SK-N-SH (cell line): ENCODE data around the gene BDKRB1. TPM values are rescaled to one million over a fixed set of nuclear protein-coding genes. Genes with fewer than 3 reads are reported as not detected.

Experiments used
- CTCF ChIA-PET: fragments of 300-600, 350-600 bp; formaldehyde crosslinking; extraction: SDS; loops from one replicate; lab custom pipeline; 2021; lab: Yijun Ruan, JAX
- POLR2A ChIA-PET: fragments of 350-600 bp; sonication (Branson Sonifier 250); formaldehyde crosslinking; extraction: SDS; loops from one replicate; lab custom pipeline; 2020; ENCODE audit warnings: antibody characterized with exemption, inconsistent platforms; lab: Yijun Ruan, JAX
- DNase-seq: peaks from one replicate; pipeline ENCODE4 v3.0.0; 2012
- H2AFZ ChIP-seq: fragments of 200-600 bp; sonication (generic); 2 replicates; pipeline ENCODE4 v1.8.1; 2016; ENCODE audit warnings: antibody characterized with exemption, mild to moderate bottlenecking, low read depth
- H3F3A ChIP-seq: fragments of 200-600 bp; sonication (generic); replicated peaks from 2 replicates; pipeline ENCODE3; 2016; ENCODE audit warnings: antibody characterized with exemption, mild to moderate bottlenecking; ENCODE audit not compliant: insufficient read depth
- H3K27ac ChIP-seq, 2 experiments: fragments of 200-500 bp in 1 of 2; fragments of 200-600 bp in 1 of 2; sonication (Bioruptor generic) in 1 of 2; sonication (generic), shearing (Covaris generic) in 1 of 2; 2 replicates each; pipeline versions ENCODE4 v1.5.1 to v1.6.1; 2014 to 2016; ENCODE audit warnings: low read depth in 2 of 2, inconsistent platforms in 1 of 2, low read length in 1 of 2, mild to moderate bottlenecking in 1 of 2, mixed read lengths in 1 of 2
- H3K27me3 ChIP-seq: fragments of 200-600 bp; sonication (generic), shearing (Covaris generic); 2 replicates; pipeline ENCODE4 v1.6.1; 2016; ENCODE audit warnings: mixed run types; ENCODE audit not compliant: insufficient read depth
- H3K36me3 ChIP-seq, 2 experiments: fragments of 200-500 bp in 1 of 2; fragments of 200-600 bp in 1 of 2; sonication (Bioruptor generic) in 1 of 2; sonication (generic) in 1 of 2; replicated peaks in 1 of 2; 2 replicates each; pipeline versions ENCODE3 to v1.5.1; 2014 to 2016; ENCODE audit warnings: low read length in 1 of 2, mild to moderate bottlenecking in 1 of 2; ENCODE audit not compliant: insufficient read depth in 2 of 2, control insufficient read depth in 1 of 2
- H3K4me1 ChIP-seq, 2 experiments: fragments of 200-500 bp in 1 of 2; fragments of 200-600 bp in 1 of 2; sonication (Bioruptor generic) in 1 of 2; sonication (generic), shearing (Covaris generic) in 1 of 2; 2 replicates each; pipeline versions ENCODE4 v1.5.1 to v1.6.1; 2014 to 2016; ENCODE audit warnings: low read depth in 1 of 2, low read length in 1 of 2, mixed run types in 1 of 2; ENCODE audit not compliant: insufficient read depth in 2 of 2, control insufficient read depth in 1 of 2
- H3K4me2 ChIP-seq: fragments of 200-600 bp; sonication (generic), shearing (Covaris generic); 2 replicates; pipeline ENCODE4 v1.6.1; 2017; ENCODE audit warnings: mixed run types
- H3K4me3 ChIP-seq, 2 experiments: fragments of 200-500 bp in 1 of 2; fragments of 200-600 bp in 1 of 2; sonication (Bioruptor generic) in 1 of 2; sonication (generic), shearing (Covaris generic) in 1 of 2; 2 replicates each; pipeline versions ENCODE4 v1.5.1 to v1.8.1; 2014 to 2016; ENCODE audit warnings: low read depth in 2 of 2, inconsistent platforms in 1 of 2, low read length in 1 of 2, mild to moderate bottlenecking in 1 of 2, mixed read lengths in 1 of 2, moderate library complexity in 1 of 2
- H3K79me2 ChIP-seq: fragments of 200-600 bp; sonication (generic); 2 replicates; pipeline ENCODE4 v1.8.1; 2017; ENCODE audit warnings: mild to moderate bottlenecking; ENCODE audit not compliant: insufficient read depth
- H3K9ac ChIP-seq: fragments of 200-600 bp; sonication (generic); 2 replicates; pipeline ENCODE4 v1.6.1; 2017; ENCODE audit warnings: mixed run types
- H3K9me2 ChIP-seq: fragments of 200-600 bp; sonication (generic); 2 replicates; pipeline ENCODE4 v1.6.1; 2017; ENCODE audit warnings: mixed run types
- H3K9me3 ChIP-seq: fragments of 200-600 bp; sonication (generic); 2 replicates; pipeline ENCODE4 v1.6.1; 2017; ENCODE audit warnings: mixed run types, mild to moderate bottlenecking, moderate library complexity
- H4K20me1 ChIP-seq: fragments of 200-600 bp; sonication (generic); 2 replicates; pipeline ENCODE4 v1.6.1; 2017; ENCODE audit warnings: mild to moderate bottlenecking, mixed run types; ENCODE audit not compliant: insufficient read depth
- EP300 ChIP-seq, 2 experiments: IDR thresholded peaks; 2 replicates each; pipeline versions ENCODE4 v1.4.0 to v1.6.1; 2012; ENCODE audit warnings: borderline replicate concordance in 1 of 2, low read depth in 1 of 2, low read length in 1 of 2
- EZH2phosphoT487 ChIP-seq: fragments of 200-600 bp; sonication (generic); IDR thresholded peaks from 2 replicates; pipeline ENCODE4 v1.6.1; 2017; ENCODE audit warnings: low read depth, mixed run types, mild to moderate bottlenecking, antibody characterized with exemption, moderate library complexity, borderline replicate concordance
- FOSL2 ChIP-seq: IDR thresholded peaks from 2 replicates; pipeline ENCODE4 v1.4.0; 2012; ENCODE audit warnings: low read depth, mild to moderate bottlenecking, moderate library complexity, borderline replicate concordance
- FOXJ3 ChIP-seq: sonication (generic); formaldehyde crosslinking; IDR thresholded peaks from 2 replicates; pipeline ENCODE4 v1.5.1; 2020; ENCODE audit warnings: mild to moderate bottlenecking, missing genetic modification reagents
- GATA2 ChIP-seq: sonication (generic); formaldehyde crosslinking; IDR thresholded peaks from 2 replicates; pipeline ENCODE4 v1.5.0; 2020; ENCODE audit warnings: mild to moderate bottlenecking, missing genetic modification reagents
- MEF2A ChIP-seq: IDR thresholded peaks from 2 replicates; pipeline ENCODE4 v1.4.0; 2012; ENCODE audit warnings: low read depth, borderline replicate concordance
- MXI1 ChIP-seq: IDR thresholded peaks from 2 replicates; pipeline ENCODE4 v1.6.1; 2012; ENCODE audit warnings: mild to moderate bottlenecking, low read depth, low read length, improper control_type of control experiment
- POLR2AphosphoS5 ChIP-seq: IDR thresholded peaks from 2 replicates; pipeline ENCODE4 v1.6.1; 2012; ENCODE audit warnings: low read depth, low read length
- RCOR1 ChIP-seq: fragments of 150-350 bp; IDR thresholded peaks from 2 replicates; pipeline ENCODE4 v1.6.1; 2017; ENCODE audit warnings: antibody characterized with exemption, low read length
- REST ChIP-seq: IDR thresholded peaks from 2 replicates; pipeline ENCODE4 v1.6.1; 2012; ENCODE audit warnings: mild to moderate bottlenecking, low read depth, low read length, moderate library complexity
- SIN3A ChIP-seq: IDR thresholded peaks from 2 replicates; pipeline ENCODE4 v1.6.1; 2012; ENCODE audit warnings: low read depth, mild to moderate bottlenecking, low read length, moderate library complexity, borderline replicate concordance
- SMC3 ChIP-seq: IDR thresholded peaks from 2 replicates; pipeline ENCODE4 v1.6.1; 2012; ENCODE audit warnings: low read depth, low read length, improper control_type of control experiment
- TAF1 ChIP-seq: IDR thresholded peaks from 2 replicates; pipeline ENCODE4 v1.6.1; 2012; ENCODE audit warnings: low read depth, mild to moderate bottlenecking, low read length, moderate library complexity, borderline replicate concordance
- YY1 ChIP-seq: IDR thresholded peaks from 2 replicates; pipeline ENCODE4 v1.4.0; 2012; ENCODE audit warnings: low read depth, mild to moderate bottlenecking
- WGBS: methylation state at CpG from one replicate; pipeline ENCODE4 v1.1.6; 2017; ENCODE audit warnings: low lambda C conversion rate; 5-methylcytosine and 5-hydroxymethylcytosine counted together
- polyA plus RNA-seq, 3 experiments: library from polyadenylated mRNA; depleted of rRNA; stranded (reverse); fragments of >200 nt; gene quantifications; 2 replicates each; pipeline ENCODE4 v1.2.3, GENCODE V29; 2012
- TF ChIP-seq, protein P1 (sequence below): IDR thresholded peaks from 2 replicates; pipeline ENCODE4 v1.4.0; 2012; ENCODE audit warnings: low read depth
- TF ChIP-seq, protein P2 (sequence below): IDR thresholded peaks from 2 replicates; pipeline ENCODE4; 2012
- TF ChIP-seq, protein P3 (sequence below): IDR thresholded peaks from 2 replicates; pipeline ENCODE4 v1.4.0; 2012; ENCODE audit warnings: low read depth, borderline replicate concordance

The BDKRB1 gene
- polyA plus RNA-seq, 1 of the 3 experiments (the other 2 are of a cell fraction) = 14.4 TPM

GRCh38 chr14:96270565-96271420 is 14.8 kb downstream of the BDKRB1 start:
- Histone ChIP-seq H3K27ac (peak overlapping the region in 1 of 2 experiments; percentile 87; a peak in 1 of 4 replicates), H3K9me2 (no peaks in the 10 kb centered on the region), H3K4me3 (no peak overlapping the region), H4K20me1 (no peaks in the 10 kb centered on the region), H3K4me2 (no peak overlapping the region), H3K9me3 (no peaks in the 10 kb centered on the region; the same call in 1 of the 2 replicates), H3K27me3 (no peaks in the 10 kb centered on the region), H3K4me1 (peaks cover 47 to 60% of the 10 kb centered on the region in 2 experiments), H3K36me3 (no peaks in the 10 kb centered on the region), H3K9ac (no peak overlapping the region), H2AFZ (no peak overlapping the region), H3K79me2 (no peaks in the 10 kb centered on the region), H3F3A (peaks cover 15% of the 10 kb centered on the region)
- TF ChIP-seq FOXJ3 (CRISPR knock-in tag) (no peak), MEF2A (no peak)
- WGBS = 96% methylated on average over 8 of the region's 8 CpGs
- CTCF ChIA-PET = interaction anchor here (0.8 to 18.9 kb wide), 4 partner anchors 9 to 166 kb away, joined by 3 to 920 read pairs (median 15); no protein-coding TSS in a partner anchor
- POLR2A ChIA-PET = no interaction called here
- no peak for DNase-seq

DNA sequence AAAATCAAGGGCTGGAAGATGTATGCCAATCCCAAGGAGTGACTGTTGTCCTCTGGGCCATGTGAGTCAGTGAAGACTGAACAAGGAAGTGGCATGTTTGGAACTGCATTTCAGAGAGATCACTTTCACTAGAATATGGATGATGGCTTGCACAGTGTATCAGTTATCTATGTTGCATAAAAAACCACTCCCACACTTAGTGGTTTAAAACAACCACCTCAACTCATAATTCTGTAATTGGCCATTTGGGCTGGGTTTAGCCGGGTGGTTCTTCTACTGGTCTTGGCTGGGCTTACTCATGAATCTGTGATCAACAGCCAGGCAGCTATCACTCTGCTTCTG is 15.4 kb downstream of the BDKRB1 start:
- no peaks in the 10 kb centered on the region for H3K36me3 ChIP-seq
- WGBS = 100% methylated on average over 1 of the region's 1 CpG
- CTCF ChIA-PET = interaction anchor here (5.6 to 18.9 kb wide), 2 partner anchors 10 to 166 kb away, joined by 27 to 920 read pairs; no protein-coding TSS in a partner anchor
- no peak overlapping the region for H3K27ac ChIP-seq
- H4K20me1 ChIP-seq = no peaks in the 10 kb centered on the region
- POLR2A ChIA-PET = no interaction called here
- H3K9me2 ChIP-seq = no peaks in the 10 kb centered on the region
- no peak for DNase-seq
- peaks cover 21% of the 10 kb centered on the region for H3F3A ChIP-seq
- no peak overlapping the region for H3K9ac ChIP-seq
- peaks cover 47 to 54% of the 10 kb centered on the region in 2 experiments for H3K4me1 ChIP-seq
- no peaks in the 10 kb centered on the region for H3K27me3 ChIP-seq
- no peaks in the 10 kb centered on the region; the same call in 1 of the 2 replicates for H3K9me3 ChIP-seq
- H2AFZ ChIP-seq = no peak overlapping the region
- H3K79me2 ChIP-seq = no peaks in the 10 kb centered on the region
- H3K4me3 ChIP-seq = no peak overlapping the region
- TF ChIP-seq EP300 (IDR thresholded peaks at IDR 0.05; ENCODE audit: borderline replicate concordance in 1 of 2, low read depth in 1 of 2, low read length in 1 of 2) (no peak), SMC3 (no peak), REST (no peak), YY1 (no peak), POLR2AphosphoS5 (no peak), FOSL2 (no peak), EZH2phosphoT487 (no peak), TAF1 (no peak), GATA2 (CRISPR knock-in tag) (no peak), SIN3A (no peak), RCOR1 (no peak), MEF2A (no peak), MXI1 (no peak)
- TF ChIP-seq, protein P1, sequence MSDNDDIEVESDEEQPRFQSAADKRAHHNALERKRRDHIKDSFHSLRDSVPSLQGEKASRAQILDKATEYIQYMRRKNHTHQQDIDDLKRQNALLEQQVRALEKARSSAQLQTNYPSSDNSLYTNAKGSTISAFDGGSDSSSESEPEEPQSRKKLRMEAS = no peak
- TF ChIP-seq, protein P2, sequence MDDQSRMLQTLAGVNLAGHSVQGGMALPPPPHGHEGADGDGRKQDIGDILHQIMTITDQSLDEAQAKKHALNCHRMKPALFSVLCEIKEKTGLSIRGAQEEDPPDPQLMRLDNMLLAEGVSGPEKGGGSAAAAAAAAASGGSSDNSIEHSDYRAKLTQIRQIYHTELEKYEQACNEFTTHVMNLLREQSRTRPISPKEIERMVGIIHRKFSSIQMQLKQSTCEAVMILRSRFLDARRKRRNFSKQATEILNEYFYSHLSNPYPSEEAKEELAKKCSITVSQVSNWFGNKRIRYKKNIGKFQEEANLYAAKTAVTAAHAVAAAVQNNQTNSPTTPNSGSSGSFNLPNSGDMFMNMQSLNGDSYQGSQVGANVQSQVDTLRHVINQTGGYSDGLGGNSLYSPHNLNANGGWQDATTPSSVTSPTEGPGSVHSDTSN = no peak
- TF ChIP-seq, protein P3, sequence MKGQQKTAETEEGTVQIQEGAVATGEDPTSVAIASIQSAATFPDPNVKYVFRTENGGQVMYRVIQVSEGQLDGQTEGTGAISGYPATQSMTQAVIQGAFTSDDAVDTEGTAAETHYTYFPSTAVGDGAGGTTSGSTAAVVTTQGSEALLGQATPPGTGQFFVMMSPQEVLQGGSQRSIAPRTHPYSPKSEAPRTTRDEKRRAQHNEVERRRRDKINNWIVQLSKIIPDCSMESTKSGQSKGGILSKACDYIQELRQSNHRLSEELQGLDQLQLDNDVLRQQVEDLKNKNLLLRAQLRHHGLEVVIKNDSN = no peak
- no peak overlapping the region for H3K4me2 ChIP-seq
